Suprapubic skin (tissue), 4 donors: ENCODE data around the gene FBXO46. TPM values are rescaled to one million over a fixed set of nuclear protein-coding genes. Genes with fewer than 3 reads are reported as not detected.

Experiments
- DNase-seq, 2 donors: peaks; one replicate each; pipeline ENCODE4 v3.0.0-alpha.2; 2019; ENCODE audit warnings: low spot score in 2 of 2
- H3K27ac ChIP-seq: fragments of 200-600 bp; sonication (generic); one replicate; pipeline ENCODE4 v1.5.1; 2019
- H3K27me3 ChIP-seq: fragments of 200-600 bp; sonication (generic); one replicate; pipeline ENCODE4 v1.5.1; 2019
- H3K36me3 ChIP-seq: fragments of 200-600 bp; sonication (generic); one replicate; pipeline ENCODE4 v1.5.1; 2019
- H3K4me1 ChIP-seq: fragments of 200-600 bp; sonication (generic); one replicate; pipeline ENCODE4 v1.5.1; 2019
- H3K4me3 ChIP-seq: fragments of 200-600 bp; sonication (generic); one replicate; pipeline ENCODE4 v1.5.1; 2019; ENCODE audit warnings: mild to moderate bottlenecking
- H3K9me3 ChIP-seq: fragments of 200-600 bp; sonication (generic); one replicate; pipeline ENCODE4 v1.5.1; 2019
- CTCF ChIP-seq, 2 donors: fragments of 200-600 bp in 1 of 2; fragments of 450-650 bp in 1 of 2; sonication (generic) in 1 of 2; IDR thresholded peaks; one replicate each; pipeline ENCODE4 v1.5.1; 2016 to 2019; ENCODE audit warnings: antibody characterized with exemption in 2 of 2, mild to moderate bottlenecking in 1 of 2, moderate library complexity in 1 of 2
- EP300 ChIP-seq: sonication (generic); formaldehyde crosslinking; IDR thresholded peaks from one replicate; pipeline ENCODE4 v1.6.1; 2017; ENCODE audit warnings: antibody characterized with exemption
- POLR2A ChIP-seq, 2 donors: fragments of 450-650 bp; IDR thresholded peaks; one replicate each; pipeline ENCODE4 v1.6.1; 2017; ENCODE audit warnings: antibody characterized with exemption in 2 of 2, mild to moderate bottlenecking in 2 of 2, moderate library complexity in 2 of 2
- POLR2AphosphoS5 ChIP-seq, 3 donors: sonication (generic); formaldehyde crosslinking; IDR thresholded peaks; one replicate each; pipeline ENCODE4 v1.6.1; 2017; ENCODE audit warnings: antibody characterized with exemption in 3 of 3
- WGBS: methylation state at CpG from one replicate; pipeline ENCODE4 v1.1.5; 2018; 5-methylcytosine and 5-hydroxymethylcytosine counted together
- total RNA-seq, 4 donors: library from RNA; depleted of rRNA; stranded (reverse); fragments of >200 nt; gene quantifications; one replicate each; pipeline ENCODE4 v1.1.0, GENCODE V29; 2016

The FBXO46 gene
- total RNA-seq, 4 donors from 2014 or later = 13.5 to 24.1 (median 15.7) TPM

GRCh38 chr19:45663800-45664199, 66.9 kb downstream of the FBXO46 start:
- WGBS = 93% methylated on average over 1 of the region's 1 CpG
- Histone ChIP-seq H3K36me3 (no peaks in the 10 kb centered on the region), H3K27ac (no peak overlapping the region), H3K9me3 (no peaks in the 10 kb centered on the region), H3K4me3 (no peak overlapping the region), H3K27me3 (peaks cover 36% of the 10 kb centered on the region), H3K4me1 (peaks cover 10% of the 10 kb centered on the region)
- no peak for TF ChIP-seq POLR2AphosphoS5 (IDR thresholded peaks at IDR 0.05)
- TF ChIP-seq EP300 = no peak
- TF ChIP-seq POLR2A (IDR thresholded peaks at IDR 0.05) = no peak
- no peak for TF ChIP-seq CTCF (IDR thresholded peaks at IDR 0.05)
- no peak for DNase-seq

- WGBS = 22% methylated on average over 8 of the region's 8 CpGs
- Histone ChIP-seq H3K27me3 (peaks cover 12% of the 10 kb centered on the region), H3K36me3 (no peaks in the 10 kb centered on the region), H3K4me3 (no peak overlapping the region), H3K9me3 (no peaks in the 10 kb centered on the region), H3K27ac (no peak overlapping the region), H3K4me1 (no peaks in the 10 kb centered on the region)
- TF ChIP-seq POLR2A (IDR thresholded peaks at IDR 0.05) = no peak
- DNase-seq = no peak
Measured at GRCh38 chr19:45660636-45661035, 70.1 kb downstream of the FBXO46 start.

Other genes with a start within 250 kb of the FBXO46 start
- 10 to 100 TPM in 2 of 4 donors, 1 to 10 TPM in 2; 5.4 to 12.2 (median 10.7) TPM for gene RTN2, start 233.8 kb downstream of the FBXO46 start, total RNA-seq
- 1 to 10 TPM; 2.9 to 6.3 (median 5.6) TPM for gene PPM1N, start 232.5 kb downstream of the FBXO46 start, total RNA-seq
- 10 to 100 TPM; 34.8 to 51.3 (median 43.6) TPM for gene VASP, start 223.4 kb downstream of the FBXO46 start, total RNA-seq
- 10 to 100 TPM; 13.8 to 25.6 (median 22.5) TPM for gene OPA3, start 146.1 kb downstream of the FBXO46 start, total RNA-seq
- gene GPR4, start 128.7 kb downstream of the FBXO46 start, total RNA-seq = 1 to 10 TPM in 2 of 4 donors, under 1 TPM in 2; 0.49 to 2.4 (median 1.6) TPM
- 100 to 1,000 TPM in 1 of 4 donors, 10 to 100 TPM in 3; 60.0 to 112 (median 74.8) TPM for gene EML2, start 91.5 kb downstream of the FBXO46 start, total RNA-seq
- 10 to 100 TPM in 1 of 4 donors, 1 to 10 TPM in 2, under 1 TPM in 1; 0.95 to 11.2 (median 1.6) TPM for gene GIPR, start 62.7 kb downstream of the FBXO46 start, total RNA-seq
- gene SNRPD2, start 38.9 kb downstream of the FBXO46 start, total RNA-seq = 100 to 1,000 TPM in 3 of 4 donors, 10 to 100 TPM in 1; 80.9 to 160 (median 146) TPM
- gene QPCTL, start 38.2 kb downstream of the FBXO46 start, total RNA-seq = 10 to 100 TPM in 1 of 4 donors, 1 to 10 TPM in 3; 5.9 to 11.4 (median 8.4) TPM
- not detected for gene MEIOSIN, start 2.5 kb upstream of the FBXO46 start, total RNA-seq
- gene SIX5, start 38.4 kb upstream of the FBXO46 start, total RNA-seq = 10 to 100 TPM; 10.5 to 14.7 (median 14.3) TPM
- gene DMPK, start 51.6 kb upstream of the FBXO46 start, total RNA-seq = 10 to 100 TPM; 15.0 to 27.3 (median 20.3) TPM
- 10 to 100 TPM; 22.7 to 40.6 (median 32.0) TPM for gene DMWD, start 61.9 kb upstream of the FBXO46 start, total RNA-seq
- under 1 TPM in 2 of 4 donors, not detected in 2; 0.38 to 0.68 TPM for gene RSPH6A, start 84.4 kb upstream of the FBXO46 start, total RNA-seq
- gene SYMPK, start 132.3 kb upstream of the FBXO46 start, total RNA-seq = 10 to 100 TPM; 32.8 to 76.3 (median 44.1) TPM
- gene FOXA3, start 133.4 kb upstream of the FBXO46 start, total RNA-seq = under 1 TPM in 1 of 4 donors, not detected in 3; 0.30 TPM
- 10 to 100 TPM; 24.7 to 36.9 (median 30.7) TPM for gene IRF2BP1, start 155.2 kb upstream of the FBXO46 start, total RNA-seq
- gene MYPOP, start 171.7 kb upstream of the FBXO46 start, total RNA-seq = 1 to 10 TPM; 4.4 to 9.4 (median 6.5) TPM
- gene NANOS2, start 183.9 kb upstream of the FBXO46 start, total RNA-seq = not detected
- under 1 TPM; 0.21 to 0.97 (median 0.55) TPM for gene NOVA2, start 243.0 kb upstream of the FBXO46 start, total RNA-seq